ENCODE results near the gene XYLT2. TPM values are rescaled to one million over a fixed set of nuclear protein-coding genes. Genes with fewer than 3 reads are reported as not detected.
A peak's percentile ranks its signal among the peaks of the same experiment; 100 is the strongest.

The XYLT2 gene
- total RNA-seq, 2 donors from 2014 or later: 15.6 to 28.5 TPM

- H3K27me3 ChIP-seq: no peaks in the 10 kb centered on the region
- DNase-seq: no peak
- intact Hi-C loops (cut with DNase I): no loop called here
- no peaks in the 10 kb centered on the region for H3K9me3 ChIP-seq
- H3K36me3 ChIP-seq: no peaks in the 10 kb centered on the region
- no peak for TF ChIP-seq CTCF (IDR thresholded peaks at IDR 0.05)
- no peak overlapping the region for H3K9ac ChIP-seq (ENCODE audit: low read depth in 2 of 2, low read length in 2 of 2)
- no peaks in the 10 kb centered on the region for H3K4me1 ChIP-seq
- H3K4me3 ChIP-seq: no peak overlapping the region
- no peak overlapping the region for H3K27ac ChIP-seq
These were observed 8.0 kb upstream of the XYLT2 start for GRCh38 chr17:50337956-50338355.

GRCh38 chr17:50338645-50339044 lies 7.3 kb upstream of the XYLT2 start:
- H3K36me3 ChIP-seq: no peaks in the 10 kb centered on the region
- no peak for DNase-seq
- no peaks in the 10 kb centered on the region for H3K4me1 ChIP-seq
- no peaks in the 10 kb centered on the region for H3K27me3 ChIP-seq
- H3K27ac ChIP-seq: no peak overlapping the region
- intact Hi-C loops (cut with DNase I): no loop called here
- no peak overlapping the region for H3K4me3 ChIP-seq
- no peak overlapping the region for H3K9ac ChIP-seq (ENCODE audit: low read depth in 2 of 2, low read length in 2 of 2)
- no peak for TF ChIP-seq CTCF (IDR thresholded peaks at IDR 0.05)
- no peaks in the 10 kb centered on the region for H3K9me3 ChIP-seq

- TF ChIP-seq CTCF (IDR thresholded peaks at IDR 0.05): no peak
- H3K36me3 ChIP-seq: no peaks in the 10 kb centered on the region
- no peaks in the 10 kb centered on the region for H3K9me3 ChIP-seq
- no peak for DNase-seq
- H3K27me3 ChIP-seq: no peaks in the 10 kb centered on the region
- H3K4me1 ChIP-seq: no peaks in the 10 kb centered on the region
- H3K27ac ChIP-seq: no peak overlapping the region
- intact Hi-C loops (cut with DNase I): no loop called here
- no peak overlapping the region for H3K4me3 ChIP-seq
- H3K9ac ChIP-seq (ENCODE audit: low read depth in 2 of 2, low read length in 2 of 2): no peak overlapping the region
These were observed 6.5 kb upstream of the XYLT2 start for GRCh38 chr17:50339381-50339780.

- no peaks in the 10 kb centered on the region for H3K9me3 ChIP-seq
- H3K4me1 ChIP-seq: peaks cover 7% of the 10 kb centered on the region
- peak overlapping the region in 1 of 2 donors; percentile 48 for H3K9ac ChIP-seq (ENCODE audit: low read depth in 2 of 2, low read length in 2 of 2)
- no peak overlapping the region for H3K4me3 ChIP-seq
- no peak for TF ChIP-seq CTCF (IDR thresholded peaks at IDR 0.05)
- peak; percentile 49 for DNase-seq
- intact Hi-C loops (cut with DNase I): no loop called here
- H3K27ac ChIP-seq: peak overlapping the region; percentile 42
- no peaks in the 10 kb centered on the region for H3K36me3 ChIP-seq
- H3K27me3 ChIP-seq: no peaks in the 10 kb centered on the region
These were observed 1.1 kb upstream of the XYLT2 start for GRCh38 chr17:50344731-50345365.

GRCh38 chr17:50346313-50347116 lies 589 bp downstream of the XYLT2 start:
- Histone ChIP-seq H3K36me3 (no peaks in the 10 kb centered on the region), H3K4me3 (peak overlapping the region; percentile 79), H3K9ac (ENCODE audit: low read depth in 2 of 2, low read length in 2 of 2) (peak overlapping the region; percentile 84 to 93), H3K4me1 (peaks cover 7% of the 10 kb centered on the region), H3K27ac (peak overlapping the region; percentile 41), H3K27me3 (no peaks in the 10 kb centered on the region), H3K9me3 (no peaks in the 10 kb centered on the region)
- intact Hi-C loops (cut with DNase I): no loop called here
- DNase-seq: peak; percentile 64
- no peak for TF ChIP-seq CTCF (IDR thresholded peaks at IDR 0.05)
